ENCODE results near the gene RAB3C.

- TF ChIP-seq CTCF (IDR thresholded peaks at IDR 0.05) (no peak), POLR2A (IDR thresholded peaks at IDR 0.05) (no peak)
Measured at GRCh38 chr5:58797021-58797420, 214.1 kb downstream of the RAB3C start.

Data from body of pancreas (tissue), 4 donors.